ENCODE data around the gene KRT71. TPM values are rescaled to one million over a fixed set of nuclear protein-coding genes. Genes with fewer than 3 reads are reported as not detected.

The KRT71 gene
- total RNA-seq, 1 donor = not detected

GRCh38 chr12:52555577-52555976 is 2.6 kb upstream of the KRT71 start:
- TF ChIP-seq CTCF (IDR thresholded peaks at IDR 0.05; ENCODE audit: insufficient read depth, low read length) = no peak
- H3K4me3 ChIP-seq (ENCODE audit: low read depth, low read length) = no peak overlapping the region
- DNase-seq (ENCODE audit: low read depth) = no peak

GRCh38 chr12:52552055-52552454 is 890 bp downstream of the KRT71 start:
- H3K4me3 ChIP-seq (ENCODE audit: low read depth, low read length) = no peak overlapping the region
- no peak for DNase-seq (ENCODE audit: low read depth)
- TF ChIP-seq CTCF (IDR thresholded peaks at IDR 0.05; ENCODE audit: insufficient read depth, low read length) = no peak

- DNase-seq (ENCODE audit: low read depth) = no peak
- no peak for TF ChIP-seq CTCF (IDR thresholded peaks at IDR 0.05; ENCODE audit: insufficient read depth, low read length)
- H3K4me3 ChIP-seq (ENCODE audit: low read depth, low read length) = no peak overlapping the region
Measured at GRCh38 chr12:52551216-52551865, 1.6 kb downstream of the KRT71 start.

- TF ChIP-seq CTCF (IDR thresholded peaks at IDR 0.05; ENCODE audit: insufficient read depth, low read length) = no peak
- no peak overlapping the region for H3K4me3 ChIP-seq (ENCODE audit: low read depth, low read length)
- DNase-seq (ENCODE audit: low read depth) = no peak
Measured at GRCh38 chr12:52546126-52546525, 6.8 kb downstream of the KRT71 start.

- H3K4me3 ChIP-seq (ENCODE audit: low read depth, low read length) = no peak overlapping the region
- no peak for DNase-seq (ENCODE audit: low read depth)
- TF ChIP-seq CTCF (IDR thresholded peaks at IDR 0.05; ENCODE audit: insufficient read depth, low read length) = no peak
Measured at GRCh38 chr12:52543985-52544883, 8.7 kb downstream of the KRT71 start.

- no peak for DNase-seq (ENCODE audit: low read depth)
- TF ChIP-seq CTCF (IDR thresholded peaks at IDR 0.05; ENCODE audit: insufficient read depth, low read length) = no peak
- H3K4me3 ChIP-seq (ENCODE audit: low read depth, low read length) = no peak overlapping the region
Measured at GRCh38 chr12:52542785-52543318, 10.1 kb downstream of the KRT71 start.
